Adipocyte (in vitro differentiated cells): ENCODE results near the gene CNDP1.
"Not testable (repeated sequence)": the region's sequence is repeated elsewhere in the genome, so short reads cannot be mapped to it uniquely, and the experiment has no call there.

Experiments used
- DNase-seq: peaks from one replicate; pipeline ENCODE4 v3.0.0-alpha.2; 2015; ENCODE audit warnings: low read depth
- H3K27me3 ChIP-seq: replicated peaks from 2 replicates; pipeline ENCODE4 v1.7.0; 2013; ENCODE audit warnings: mild to moderate bottlenecking, low read length, moderate library complexity; ENCODE audit not compliant: control insufficient read depth, insufficient read depth
- H3K36me3 ChIP-seq: 2 replicates; pipeline ENCODE4 v1.7.0; 2013; ENCODE audit warnings: low read length, mild to moderate bottlenecking, moderate library complexity; ENCODE audit not compliant: control insufficient read depth, insufficient read depth, severe bottlenecking
- H3K4me1 ChIP-seq: 2 replicates; pipeline ENCODE4 v1.7.0; 2013; ENCODE audit warnings: mild to moderate bottlenecking, low read length, moderate library complexity; ENCODE audit not compliant: control insufficient read depth, insufficient read depth
- H3K4me3 ChIP-seq: 2 replicates; pipeline ENCODE4 v1.7.0; 2013; ENCODE audit warnings: mild to moderate bottlenecking, low read length, moderate library complexity
- H3K9ac ChIP-seq: 2 replicates; pipeline ENCODE4 v1.7.0; 2013; ENCODE audit warnings: mild to moderate bottlenecking, low read length, moderate library complexity
- H3K9me3 ChIP-seq: 2 replicates; pipeline ENCODE4 v1.7.0; 2013; ENCODE audit warnings: mild to moderate bottlenecking, low read length, moderate library complexity; ENCODE audit not compliant: control insufficient read depth

The CNDP1 gene

DNA sequence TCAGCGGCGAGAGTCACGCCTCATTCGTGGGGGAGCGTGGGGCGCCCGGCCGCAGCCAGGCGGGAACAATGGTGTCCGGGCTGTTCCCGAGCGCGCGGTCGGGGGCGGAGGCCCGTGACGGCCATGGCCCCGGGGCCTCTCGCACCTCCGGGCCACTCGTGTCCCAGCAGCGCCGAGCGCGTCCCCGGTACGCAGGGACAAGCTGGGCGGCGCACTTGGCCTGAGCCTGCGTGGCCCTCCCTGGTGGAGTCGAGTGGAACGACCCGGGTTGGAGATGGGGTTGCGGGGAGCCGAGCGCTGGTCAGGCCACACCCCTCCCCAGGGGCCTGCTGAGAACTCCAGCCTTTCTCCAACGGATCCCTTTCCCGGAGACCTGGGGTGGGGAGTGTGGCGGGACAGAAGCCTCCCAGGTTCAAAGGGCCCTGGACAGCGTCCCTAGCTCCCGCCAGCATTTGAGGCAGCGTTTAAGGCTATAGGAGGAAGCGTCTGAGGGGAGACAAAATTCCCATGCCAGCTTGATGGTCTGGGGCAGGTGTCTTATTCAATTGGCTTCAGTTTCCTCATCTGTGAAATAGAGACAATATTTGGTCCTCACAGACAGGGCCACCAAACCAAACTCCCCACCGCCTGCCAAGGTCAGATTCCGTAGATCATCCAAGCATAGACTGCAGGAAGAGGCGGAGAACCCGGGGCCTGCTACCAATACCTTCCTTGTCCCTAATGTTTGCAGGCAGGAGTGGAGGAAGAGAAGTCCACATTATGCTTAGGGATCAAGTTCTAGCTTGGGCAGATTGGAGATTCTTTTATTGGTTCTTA, 37.6 kb upstream of the CNDP1 start:
- H3K9ac ChIP-seq: peak overlapping the region; percentile 91
- peaks cover 8% of the 10 kb centered on the region for H3K27me3 ChIP-seq
- peak overlapping the region; percentile 89 for H3K4me3 ChIP-seq
- peaks cover 43% of the 10 kb centered on the region for H3K4me1 ChIP-seq
- peaks cover 8% of the 10 kb centered on the region for H3K36me3 ChIP-seq
- H3K9me3 ChIP-seq: peaks cover 5% of the 10 kb centered on the region
- peak; percentile 74 for DNase-seq

DNA sequence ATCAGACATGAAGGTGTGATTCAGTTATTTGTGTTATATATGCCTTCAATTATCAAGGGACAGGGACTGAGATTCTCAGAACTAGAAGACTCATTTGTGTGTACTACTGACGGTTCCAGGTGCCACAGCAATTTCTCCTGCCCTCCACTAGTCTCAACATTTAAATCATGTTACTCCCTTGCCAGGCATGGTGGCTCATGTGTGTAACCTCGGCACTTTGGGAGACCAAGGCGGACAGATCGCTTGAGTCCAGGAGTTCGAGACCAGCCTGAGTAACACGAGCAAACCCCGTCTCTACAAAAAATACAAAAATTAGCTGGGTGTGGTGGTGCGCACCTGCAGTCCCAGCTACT, 37.0 kb upstream of the CNDP1 start:
- Histone ChIP-seq H3K9me3 (no peaks in the 10 kb centered on the region), H3K36me3 (peaks cover 13% of the 10 kb centered on the region), H3K9ac (peak overlapping the region; percentile 91), H3K4me3 (peak overlapping the region; percentile 89), H3K27me3 (peaks cover 2% of the 10 kb centered on the region), H3K4me1 (peaks cover 43% of the 10 kb centered on the region)
- no peak for DNase-seq

DNA sequence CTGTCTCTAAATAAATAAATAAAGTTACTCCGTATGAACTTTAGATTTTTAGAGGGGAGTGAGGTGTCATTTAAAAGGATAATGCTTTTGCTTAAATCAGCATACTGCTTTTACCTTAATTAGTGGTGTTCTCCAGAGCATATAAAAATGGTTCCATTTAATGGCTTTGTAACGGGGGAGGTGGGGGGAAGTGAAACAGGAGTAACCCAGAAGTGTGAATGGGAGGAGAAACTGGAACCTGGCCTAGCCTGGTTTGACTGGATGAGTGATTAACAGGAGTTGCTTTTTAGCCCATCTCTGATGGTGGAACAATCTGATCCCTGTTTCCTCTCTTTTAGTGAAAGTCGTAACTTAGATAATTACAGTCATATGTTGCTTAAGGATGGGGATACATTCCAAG, 36.5 kb upstream of the CNDP1 start:
- H3K36me3 ChIP-seq: peaks cover 17% of the 10 kb centered on the region
- H3K4me1 ChIP-seq: peaks cover 44% of the 10 kb centered on the region
- DNase-seq: no peak
- no peaks in the 10 kb centered on the region for H3K9me3 ChIP-seq
- no peak overlapping the region for H3K9ac ChIP-seq
- no peaks in the 10 kb centered on the region for H3K27me3 ChIP-seq
- H3K4me3 ChIP-seq: no peak overlapping the region

DNA sequence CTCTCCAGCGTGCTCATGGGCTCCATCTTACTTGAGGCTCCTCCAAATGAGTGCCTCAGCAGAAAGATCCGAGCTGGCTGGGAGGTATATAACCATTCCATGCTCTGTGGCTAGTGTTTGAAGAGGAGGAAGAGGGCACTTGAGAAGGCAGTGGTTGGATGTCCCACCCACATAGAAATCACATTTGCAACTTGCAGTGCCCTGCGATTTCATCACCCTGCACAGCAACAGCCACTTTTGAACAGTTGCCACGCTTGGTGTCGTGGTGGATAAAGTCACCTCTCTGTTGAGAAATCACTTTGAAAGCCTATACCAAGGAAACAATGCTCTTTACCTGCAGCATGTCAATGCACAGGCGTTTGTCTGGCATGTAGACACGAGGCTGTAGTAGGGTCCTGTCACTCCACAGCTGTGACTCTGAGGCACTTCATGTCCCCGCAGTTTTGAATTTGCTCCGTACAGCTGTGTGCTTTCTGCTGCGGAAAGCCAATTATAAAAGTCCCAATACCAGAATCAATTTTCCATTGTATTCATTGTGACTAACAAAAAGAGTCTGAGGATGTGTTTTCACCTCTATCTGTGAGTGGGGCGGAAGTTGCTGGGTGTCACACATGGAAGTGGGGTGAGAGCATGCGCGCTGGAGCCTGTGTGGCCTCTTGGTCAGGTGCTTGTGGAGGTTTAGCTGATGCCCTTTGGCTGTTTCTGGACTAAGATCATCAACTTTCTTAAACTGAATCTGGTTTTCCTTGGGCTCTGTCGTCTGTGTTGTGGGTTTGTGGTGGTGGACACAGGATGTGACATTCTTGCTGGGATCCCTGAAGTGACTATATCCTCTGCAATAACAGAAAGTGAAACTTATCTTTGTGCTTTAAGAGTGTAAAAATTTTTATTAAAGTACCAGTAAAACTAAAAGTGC, 35.3 kb upstream of the CNDP1 start:
- no peaks in the 10 kb centered on the region for H3K9me3 ChIP-seq
- peaks cover 46% of the 10 kb centered on the region for H3K4me1 ChIP-seq
- H3K9ac ChIP-seq: peak overlapping the region; percentile 80
- peaks cover 27% of the 10 kb centered on the region for H3K36me3 ChIP-seq
- H3K4me3 ChIP-seq: peak overlapping the region; percentile 74
- DNase-seq: no peak
- no peaks in the 10 kb centered on the region for H3K27me3 ChIP-seq

DNA sequence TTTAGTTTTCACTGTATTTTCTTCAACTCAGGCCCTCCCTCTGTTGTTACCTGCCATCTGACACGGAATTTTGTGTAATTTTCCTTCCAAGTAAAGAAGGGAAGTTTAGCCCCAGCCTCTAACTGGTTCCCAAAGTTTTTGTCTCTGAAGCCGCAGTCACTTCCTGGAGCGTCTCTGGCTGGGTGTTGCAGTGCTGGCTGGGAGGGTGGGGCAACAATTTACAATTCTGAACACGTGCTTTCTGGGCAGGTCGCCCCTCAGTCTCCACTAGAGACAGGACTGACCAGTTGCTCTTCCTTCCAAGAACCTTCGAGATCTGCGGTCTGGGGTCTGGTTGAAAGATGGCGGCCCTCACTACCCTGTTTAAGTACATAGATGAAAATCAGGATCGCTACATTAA, 34.7 kb upstream of the CNDP1 start:
- peak overlapping the region; percentile 74 for H3K4me3 ChIP-seq
- peaks cover 34% of the 10 kb centered on the region for H3K36me3 ChIP-seq
- H3K9me3 ChIP-seq: no peaks in the 10 kb centered on the region
- DNase-seq: no peak
- H3K9ac ChIP-seq: peak overlapping the region; percentile 80
- peaks cover 46% of the 10 kb centered on the region for H3K4me1 ChIP-seq
- no peaks in the 10 kb centered on the region for H3K27me3 ChIP-seq

DNA sequence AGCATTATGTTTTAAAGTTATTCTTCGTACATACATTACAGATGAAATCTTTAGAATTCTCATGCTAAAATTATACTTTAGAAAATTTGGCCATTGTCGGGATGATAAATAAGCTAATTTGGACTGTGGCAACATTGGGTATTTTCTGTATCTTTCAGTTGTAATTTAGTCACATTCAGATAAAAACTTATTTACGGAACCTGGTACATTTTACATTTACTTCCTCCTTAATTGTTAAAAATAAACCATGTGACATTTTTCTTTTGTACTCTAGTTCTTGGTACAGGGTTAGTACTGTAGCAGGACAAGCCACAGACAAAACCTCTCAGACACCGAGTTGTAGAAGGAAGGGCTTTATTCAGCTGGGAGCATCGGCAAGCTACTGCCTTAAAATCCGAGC, 33.9 kb upstream of the CNDP1 start:
- peaks cover 36% of the 10 kb centered on the region for H3K36me3 ChIP-seq
- H3K4me1 ChIP-seq: peaks cover 46% of the 10 kb centered on the region
- H3K9ac ChIP-seq: peak overlapping the region; percentile 80
- H3K9me3 ChIP-seq: no peaks in the 10 kb centered on the region
- peak overlapping the region; percentile 74 for H3K4me3 ChIP-seq
- no peaks in the 10 kb centered on the region for H3K27me3 ChIP-seq
- DNase-seq: no peak

DNA sequence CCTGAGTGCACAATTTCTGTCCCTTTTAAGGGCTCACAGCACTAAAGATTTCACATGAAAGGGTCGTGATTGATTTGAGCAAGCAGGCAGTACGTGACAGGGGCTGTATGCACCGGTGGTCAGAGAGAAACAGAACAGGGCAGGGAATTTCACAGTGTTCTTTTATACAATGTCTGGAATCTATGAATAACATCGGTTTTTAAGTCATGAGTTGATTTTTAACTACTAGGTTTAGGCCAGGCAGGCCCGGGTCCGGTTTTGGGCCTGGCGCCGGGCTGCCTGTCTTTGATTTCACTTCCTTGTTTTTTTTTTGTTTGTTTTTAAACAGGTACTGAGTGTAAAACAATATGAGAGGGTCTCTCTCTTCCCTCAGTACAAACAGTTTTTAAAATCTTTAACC, 33.5 kb upstream of the CNDP1 start:
- not testable (repeated sequence) for H3K4me3 ChIP-seq, H3K9ac ChIP-seq, H3K9me3 ChIP-seq, DNase-seq, H3K27me3 ChIP-seq
- peaks cover 46% of the 10 kb centered on the region for H3K4me1 ChIP-seq
- H3K36me3 ChIP-seq: peaks cover 40% of the 10 kb centered on the region

DNA sequence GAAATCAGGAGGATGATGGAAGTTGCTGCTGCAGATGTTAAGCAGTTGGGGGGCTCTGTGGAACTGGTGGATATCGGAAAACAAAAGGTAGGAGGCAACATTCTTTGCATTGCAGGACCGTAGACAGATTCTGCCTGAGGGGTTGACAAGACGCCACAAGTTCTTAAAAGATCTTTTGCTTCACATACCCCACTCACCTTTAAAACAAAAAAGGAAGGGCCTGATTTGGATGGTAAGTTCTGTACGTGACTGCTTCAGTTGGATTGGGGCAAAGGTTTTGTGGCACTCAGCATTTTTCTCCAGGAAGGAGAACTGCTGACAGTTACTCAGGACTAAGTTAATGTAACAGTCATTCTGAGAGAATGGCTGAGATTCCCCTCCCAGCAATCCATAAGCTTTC, 32.9 kb upstream of the CNDP1 start:
- peak overlapping the region; percentile 34 for H3K9ac ChIP-seq
- no peak overlapping the region for H3K4me3 ChIP-seq
- no peaks in the 10 kb centered on the region for H3K9me3 ChIP-seq
- no peak for DNase-seq
- peaks cover 46% of the 10 kb centered on the region for H3K36me3 ChIP-seq
- H3K4me1 ChIP-seq: peaks cover 47% of the 10 kb centered on the region
- no peaks in the 10 kb centered on the region for H3K27me3 ChIP-seq

DNA sequence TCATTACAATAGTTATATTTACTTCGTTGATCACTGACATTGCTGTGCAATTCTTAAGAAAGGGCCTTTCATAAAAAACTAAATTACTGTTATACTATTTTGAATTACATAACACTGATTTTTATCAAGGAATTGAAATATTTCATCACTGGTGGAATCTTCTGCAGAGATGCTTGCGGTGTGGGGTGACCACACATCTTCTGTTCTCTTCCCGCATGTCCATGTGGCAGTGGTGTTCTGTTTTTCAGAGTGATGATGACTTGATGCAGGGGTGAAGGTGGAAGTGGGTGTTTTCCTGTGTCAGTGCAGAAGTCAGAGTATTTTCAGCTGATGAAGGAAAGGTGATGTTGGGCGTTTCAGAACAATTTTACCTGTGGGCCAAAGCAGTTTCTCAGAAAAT, 31.2 kb upstream of the CNDP1 start:
- Histone ChIP-seq H3K36me3 (peaks cover 56% of the 10 kb centered on the region), H3K9me3 (no peaks in the 10 kb centered on the region), H3K4me3 (no peak overlapping the region), H3K9ac (no peak overlapping the region), H3K4me1 (peaks cover 39% of the 10 kb centered on the region), H3K27me3 (no peaks in the 10 kb centered on the region)
- no peak for DNase-seq

DNA sequence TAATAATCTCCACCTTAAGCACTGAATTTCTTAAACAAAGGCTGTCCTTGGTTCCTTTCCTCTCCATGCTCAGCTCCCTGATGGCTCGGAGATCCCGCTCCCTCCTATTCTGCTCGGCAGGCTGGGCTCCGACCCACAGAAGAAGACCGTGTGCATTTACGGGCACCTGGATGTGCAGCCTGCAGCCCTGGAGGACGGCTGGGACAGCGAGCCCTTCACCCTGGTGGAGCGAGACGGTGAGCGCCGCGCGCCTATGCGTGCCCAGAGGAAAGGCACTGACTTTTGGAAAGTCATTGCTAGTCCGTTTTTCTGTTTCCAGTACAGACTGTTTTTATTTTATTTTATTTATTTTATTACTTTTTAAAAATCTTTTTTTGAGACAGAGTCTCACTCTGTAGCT, 28.5 kb upstream of the CNDP1 start:
- H3K9ac ChIP-seq: no peak overlapping the region
- no peak for DNase-seq

DNA sequence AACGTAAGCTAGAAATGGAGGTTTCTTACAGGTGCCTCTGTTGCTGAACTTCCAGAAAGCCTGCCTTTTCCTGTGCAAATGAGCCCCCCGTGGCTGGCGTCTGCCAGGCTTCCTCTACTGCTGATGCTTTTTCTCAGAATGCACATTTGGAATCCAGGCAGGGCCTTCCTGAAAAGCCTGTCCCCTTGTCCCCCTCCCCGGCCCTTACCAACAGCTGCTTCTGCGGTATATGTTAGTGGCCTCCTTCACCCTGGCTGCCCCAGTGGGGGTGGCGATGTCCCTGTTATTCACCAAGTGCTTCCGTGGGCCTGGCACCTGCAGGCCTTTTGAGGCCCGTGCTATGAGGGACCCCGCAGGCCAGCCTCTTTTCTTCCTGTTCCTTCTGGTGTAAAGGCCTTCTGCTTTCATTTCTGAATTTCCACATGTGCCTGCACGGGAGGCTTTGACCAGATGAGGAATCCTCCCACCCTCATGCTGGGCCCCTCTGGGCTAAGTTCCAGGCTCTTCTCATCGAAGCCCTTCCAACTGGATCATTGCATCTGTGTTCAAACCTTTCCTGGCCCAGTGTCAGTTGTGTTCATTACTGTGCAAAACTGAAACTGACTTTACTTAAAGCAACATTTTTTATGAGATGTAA, 27.7 kb upstream of the CNDP1 start:
- H3K9me3 ChIP-seq: no peaks in the 10 kb centered on the region
- peaks cover 80% of the 10 kb centered on the region for H3K36me3 ChIP-seq
- no peaks in the 10 kb centered on the region for H3K27me3 ChIP-seq
- peak; percentile 80 for DNase-seq
- no peak overlapping the region for H3K9ac ChIP-seq
- H3K4me3 ChIP-seq: no peak overlapping the region
- H3K4me1 ChIP-seq: peaks cover 11% of the 10 kb centered on the region

More for the DNA sequence above, 28.5 kb upstream of the CNDP1 start:
- H3K4me3 ChIP-seq: no peak overlapping the region
- peaks cover 16% of the 10 kb centered on the region for H3K4me1 ChIP-seq
- no peaks in the 10 kb centered on the region for H3K9me3 ChIP-seq
- no peaks in the 10 kb centered on the region for H3K27me3 ChIP-seq
- H3K36me3 ChIP-seq: peaks cover 81% of the 10 kb centered on the region
